SKM-1 treated with dmso at 0.1 percent for 144 hours (cell line): ENCODE data around the gene PCBD2.
"Not testable (repeated sequence)": the region's sequence is repeated elsewhere in the genome, so short reads cannot be mapped to it uniquely, and the experiment has no call there.

Source experiments
- DNase-seq: peaks from one replicate; lab custom pipeline; 2025; ENCODE audit not compliant: unreplicated experiment; lab: John Stamatoyannopoulos, UW

Gene PCBD2

GRCh38 chr5:134957920-134958608 is 53.1 kb downstream of the PCBD2 start:
- DNase-seq, result no peak

- no peak for DNase-seq
Observed at GRCh38 chr5:134958755-134959154, 53.8 kb downstream of the PCBD2 start.

GRCh38 chr5:134963098-134963497 is 58.2 kb downstream of the PCBD2 start:
- DNase-seq, result no peak

GRCh38 chr5:134964359-134965270 is 59.7 kb downstream of the PCBD2 start:
- DNase-seq, result no peak

GRCh38 chr5:134965271-134965825 is 60.4 kb downstream of the PCBD2 start:
- DNase-seq, result no peak

- DNase-seq, result no peak
Observed at GRCh38 chr5:134967607-134968006, 62.7 kb downstream of the PCBD2 start, which contains the start of gene CATSPER3. Gene CATSPER3 (plus strand): TSS chr5:134967907. CDS start chr5:134967992, 85 bp downstream.

GRCh38 chr5:134968055-134968454 is 63.1 kb downstream of the PCBD2 start:
- DNase-seq, result no peak

GRCh38 chr5:134969166-134969565 is 64.2 kb downstream of the PCBD2 start:
- DNase-seq, result no peak

GRCh38 chr5:134975078-134975715 is 70.3 kb downstream of the PCBD2 start:
- DNase-seq, result no peak

- no peak for DNase-seq
Observed at GRCh38 chr5:134975843-134976242, 70.9 kb downstream of the PCBD2 start.

- no peak for DNase-seq
Observed at GRCh38 chr5:134976841-134977240, 71.9 kb downstream of the PCBD2 start.

- no peak for DNase-seq
Observed at GRCh38 chr5:134979416-134979815, 74.5 kb downstream of the PCBD2 start.

GRCh38 chr5:134982230-134982629 is 77.3 kb downstream of the PCBD2 start:
- no peak for DNase-seq

- no peak for DNase-seq
Observed at GRCh38 chr5:134989266-134989830, 84.4 kb downstream of the PCBD2 start.

GRCh38 chr5:134990183-134990582 is 85.3 kb downstream of the PCBD2 start:
- DNase-seq, result not testable (repeated sequence)

GRCh38 chr5:134992148-134992547 is 87.2 kb downstream of the PCBD2 start:
- no peak for DNase-seq

GRCh38 chr5:134993161-134993560 is 88.2 kb downstream of the PCBD2 start:
- no peak for DNase-seq

- DNase-seq, result peak; percentile 27
Observed at GRCh38 chr5:134994560-134995156, 89.7 kb downstream of the PCBD2 start.

- no peak for DNase-seq
Observed at GRCh38 chr5:134995850-134996402, 91.0 kb downstream of the PCBD2 start.

- DNase-seq, result no peak
Observed at GRCh38 chr5:134997015-134997414, 92.1 kb downstream of the PCBD2 start.
